ENCODE results near the gene CCNJ. TPM values are rescaled to one million over a fixed set of nuclear protein-coding genes. Genes with fewer than 3 reads are reported as not detected.

The CCNJ gene, protein sequence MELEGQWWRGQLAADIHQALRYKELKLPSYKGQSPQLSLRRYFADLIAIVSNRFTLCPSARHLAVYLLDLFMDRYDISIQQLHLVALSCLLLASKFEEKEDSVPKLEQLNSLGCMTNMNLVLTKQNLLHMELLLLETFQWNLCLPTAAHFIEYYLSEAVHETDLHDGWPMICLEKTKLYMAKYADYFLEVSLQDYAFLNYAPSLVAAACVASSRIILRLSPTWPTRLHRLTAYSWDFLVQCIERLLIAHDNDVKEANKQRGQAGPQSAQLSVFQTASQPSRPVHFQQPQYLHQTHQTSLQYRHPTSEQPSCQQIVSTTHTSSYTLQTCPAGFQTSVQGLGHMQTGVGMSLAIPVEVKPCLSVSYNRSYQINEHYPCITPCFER
- 6.6 to 8.3 TPM (median 7.8 TPM) in 5 replicates for total RNA-seq (2022; extraction: Qiagen RNA extraction; ENCODE audit: low read depth)

DNA sequence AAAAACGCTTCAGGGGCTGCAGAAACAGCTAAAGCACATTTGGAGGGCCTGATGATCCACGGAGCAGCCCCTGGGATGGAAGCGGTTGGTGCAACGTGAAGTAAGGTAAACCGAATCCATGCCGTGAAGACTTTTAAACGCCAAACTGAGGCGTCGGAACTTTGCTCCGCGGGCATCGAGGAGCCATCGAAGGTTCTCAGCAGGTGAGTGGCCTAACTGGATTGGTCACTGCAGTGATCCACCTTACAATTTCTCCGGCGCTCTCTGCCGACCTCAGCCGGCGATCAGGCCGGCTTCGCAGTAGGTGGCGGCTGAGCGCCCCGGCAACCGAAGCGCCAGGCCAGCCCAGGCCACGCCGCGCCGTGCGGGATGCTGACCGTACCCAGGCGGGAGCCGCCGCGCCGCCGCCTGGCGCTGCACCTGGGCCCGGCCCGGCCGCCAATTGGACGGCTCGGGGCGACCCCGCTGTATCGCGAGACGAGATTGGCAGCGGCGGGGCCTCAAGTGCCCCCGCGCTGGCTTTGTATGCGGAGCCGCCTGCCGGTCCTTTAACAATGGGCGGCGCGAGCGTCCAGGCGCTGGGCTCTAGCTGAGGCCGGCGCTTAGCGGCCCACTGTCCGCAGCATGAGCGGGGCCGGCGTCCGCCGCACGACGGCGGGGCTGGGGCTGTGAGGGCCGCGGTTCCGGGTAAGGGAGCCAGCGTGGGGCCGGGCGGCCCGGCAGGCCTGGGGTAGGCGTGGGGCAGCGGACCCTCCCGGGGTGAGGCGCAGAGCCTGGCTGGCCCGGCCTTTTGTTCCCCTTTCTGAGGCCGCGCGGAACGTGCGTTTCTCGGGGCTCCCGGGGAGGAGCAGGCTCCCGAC is at the start of gene CCNJ:
TSS of gene CCNJ (plus strand) at position 551 of the 860 bp plus-strand sequence. CDS start 811 bp downstream, outside the sequence.

Other genes with a start within 250 kb of the CCNJ start
- 0.15 to 0.34 TPM (median 0.22 TPM) in 3 of 5 replicates, not detected in the others for gene CC2D2B, start 135.6 kb upstream of the CCNJ start, total RNA-seq (2022; extraction: Qiagen RNA extraction; ENCODE audit: low read depth)
- 5.5 to 9.6 TPM (median 8.5 TPM) in 5 replicates for gene ZNF518A, start 86.7 kb downstream of the CCNJ start, total RNA-seq (2022; extraction: Qiagen RNA extraction; ENCODE audit: low read depth)
- gene BLNK, start 228.0 kb downstream of the CCNJ start, total RNA-seq (2022; extraction: Qiagen RNA extraction; ENCODE audit: low read depth), result not detected in 5 replicates

All from A549 treated with DMSO at 1 μM for 4 hours (cell line).